Erythroblast (primary cell): ENCODE results near the gene PIAS3.

Experiments
- DNase-seq, 2 experiments: peaks; one replicate each; lab custom pipeline; 2025; lab: John Stamatoyannopoulos, UW
- GATA1 ChIP-seq: IDR thresholded peaks from 2 replicates; pipeline ENCODE4 v1.6.1; 2011; ENCODE audit warnings: low read depth, mild to moderate bottlenecking, control low read depth, low read length, moderate library complexity
- POLR2A ChIP-seq: IDR thresholded peaks from 2 replicates; pipeline ENCODE4 v1.6.1; 2011; ENCODE audit warnings: mild to moderate bottlenecking, low read length

The PIAS3 gene

DNA sequence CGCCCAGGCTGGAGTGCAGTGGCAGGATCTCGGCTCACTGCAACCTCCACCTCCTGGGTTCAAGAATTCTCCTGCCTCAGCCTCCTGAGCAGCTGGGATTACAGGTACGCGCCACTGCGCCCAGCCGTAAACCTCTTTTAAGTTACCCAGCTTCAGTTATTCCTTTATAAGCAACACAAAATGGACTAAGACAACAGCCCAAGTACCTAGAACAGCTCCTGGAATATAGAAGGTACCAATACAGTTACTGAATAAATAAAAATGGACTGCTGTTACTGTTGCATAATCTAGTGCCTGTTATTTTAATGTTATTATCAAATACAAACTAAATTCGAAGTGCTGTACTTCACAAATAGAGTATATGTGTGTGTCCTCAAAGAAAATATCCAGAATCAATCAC is 52.0 kb downstream of the PIAS3 start:
- DNase-seq = no peak
- TF ChIP-seq GATA1 = no peak
- TF ChIP-seq POLR2A = no peak

DNA sequence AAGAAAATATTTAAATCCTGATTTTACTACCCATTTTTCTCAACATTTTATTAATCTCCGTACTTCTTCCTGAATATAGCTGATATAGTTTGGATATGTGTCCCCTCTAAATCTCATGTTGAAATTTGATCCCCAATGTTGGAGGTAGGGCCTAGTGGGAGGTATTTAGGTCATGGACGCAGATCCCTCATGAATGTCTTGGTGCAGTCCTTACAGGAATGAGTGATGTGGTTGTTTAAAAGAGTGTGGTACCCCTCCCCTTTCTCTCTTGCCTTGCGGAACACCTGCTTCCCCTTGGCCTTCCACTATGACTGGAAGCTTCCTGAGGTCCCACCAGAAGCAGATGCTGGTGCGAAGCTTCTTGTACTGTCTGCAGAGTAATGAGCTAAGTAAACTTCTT is 52.5 kb downstream of the PIAS3 start:
- no peak for DNase-seq
- no peak for TF ChIP-seq POLR2A
- TF ChIP-seq GATA1 = no peak

DNA sequence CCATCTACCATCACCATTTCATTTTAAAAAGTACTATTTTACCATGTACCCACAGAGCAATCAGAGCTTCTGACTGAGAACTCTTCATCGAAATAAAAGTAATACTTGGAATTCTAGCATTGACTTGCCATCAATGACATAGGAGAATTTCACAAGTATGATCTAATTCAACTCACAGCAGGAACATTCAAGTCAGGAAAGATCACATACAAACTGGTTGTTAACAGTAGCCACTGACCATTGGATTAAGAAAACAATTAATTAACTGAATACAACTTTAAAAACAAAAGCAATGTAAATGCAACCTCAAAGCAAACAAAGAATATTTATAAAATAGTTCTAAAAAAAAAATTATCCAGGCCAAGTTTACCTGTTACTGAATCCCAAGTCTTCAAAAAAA is 53.8 kb downstream of the PIAS3 start:
- TF ChIP-seq GATA1 (no peak), POLR2A (no peak)
- DNase-seq = no peak

DNA sequence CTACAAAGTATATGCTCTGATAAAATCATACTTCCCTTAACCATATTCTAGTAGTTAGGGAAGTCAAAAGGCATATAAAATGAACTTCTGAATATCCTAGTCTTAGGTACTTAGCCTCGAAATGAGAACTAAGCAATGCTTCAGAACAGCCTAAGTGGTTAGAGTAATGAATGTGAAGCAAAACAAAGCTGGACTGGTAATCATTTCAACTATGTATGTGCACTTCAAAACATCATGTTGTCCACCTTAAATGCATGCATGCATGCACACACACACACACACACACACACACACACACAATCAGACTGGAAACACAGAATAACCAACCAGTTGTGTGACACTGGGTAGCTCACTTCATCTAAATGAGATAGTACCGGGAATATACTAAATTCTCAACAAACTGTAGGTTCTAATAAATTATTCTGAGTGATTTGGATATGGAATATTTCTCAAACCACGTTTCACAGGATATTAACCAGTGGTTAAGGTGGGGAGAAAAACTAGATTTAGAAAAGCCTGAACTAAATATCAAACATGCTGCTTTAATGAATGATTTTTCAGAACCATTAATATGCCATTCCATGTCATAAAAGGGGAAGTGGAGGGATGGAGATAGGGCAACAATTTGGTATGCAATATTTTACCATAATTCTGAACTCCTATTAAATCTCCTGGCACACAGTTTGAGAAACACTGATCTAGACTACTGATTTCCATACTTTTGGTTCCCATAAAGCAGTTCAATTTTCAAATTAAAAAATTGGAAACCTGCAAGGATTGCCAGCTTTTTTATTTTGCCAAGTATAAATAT is 54.4 kb downstream of the PIAS3 start:
- no peak for DNase-seq
- TF ChIP-seq POLR2A = no peak
- TF ChIP-seq GATA1 = no peak

DNA sequence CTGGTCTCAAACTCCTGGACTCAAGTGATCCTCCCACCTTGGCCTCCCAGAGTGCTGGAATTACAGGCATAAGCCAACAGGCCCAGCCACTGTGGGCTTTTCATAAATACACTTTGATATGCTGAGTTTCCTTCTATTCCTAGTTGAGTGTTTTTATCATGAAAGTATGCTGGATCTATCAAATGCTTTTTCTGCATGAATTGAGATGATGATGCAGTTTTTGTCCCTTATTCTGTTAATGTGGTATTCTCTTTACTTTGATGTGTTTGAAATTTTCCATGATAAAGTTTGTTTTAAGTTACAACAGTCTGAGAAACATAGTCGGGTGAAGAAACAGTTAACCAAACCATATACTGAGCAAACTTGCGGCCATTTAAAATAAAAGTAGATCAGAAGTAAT is 59.1 kb downstream of the PIAS3 start:
- TF ChIP-seq GATA1 (no peak), POLR2A (no peak)
- no peak for DNase-seq
